DLD1 (cell line): Measurements from ENCODE around the gene COG5.

ENCODE experiments used
- in situ Hi-C: cut with HindIII; loops from 2 replicates; pipeline ENCODE4 v1.10.0; 2017; ENCODE audit warnings: low sequenced_read_pairs

COG5 gene

DNA sequence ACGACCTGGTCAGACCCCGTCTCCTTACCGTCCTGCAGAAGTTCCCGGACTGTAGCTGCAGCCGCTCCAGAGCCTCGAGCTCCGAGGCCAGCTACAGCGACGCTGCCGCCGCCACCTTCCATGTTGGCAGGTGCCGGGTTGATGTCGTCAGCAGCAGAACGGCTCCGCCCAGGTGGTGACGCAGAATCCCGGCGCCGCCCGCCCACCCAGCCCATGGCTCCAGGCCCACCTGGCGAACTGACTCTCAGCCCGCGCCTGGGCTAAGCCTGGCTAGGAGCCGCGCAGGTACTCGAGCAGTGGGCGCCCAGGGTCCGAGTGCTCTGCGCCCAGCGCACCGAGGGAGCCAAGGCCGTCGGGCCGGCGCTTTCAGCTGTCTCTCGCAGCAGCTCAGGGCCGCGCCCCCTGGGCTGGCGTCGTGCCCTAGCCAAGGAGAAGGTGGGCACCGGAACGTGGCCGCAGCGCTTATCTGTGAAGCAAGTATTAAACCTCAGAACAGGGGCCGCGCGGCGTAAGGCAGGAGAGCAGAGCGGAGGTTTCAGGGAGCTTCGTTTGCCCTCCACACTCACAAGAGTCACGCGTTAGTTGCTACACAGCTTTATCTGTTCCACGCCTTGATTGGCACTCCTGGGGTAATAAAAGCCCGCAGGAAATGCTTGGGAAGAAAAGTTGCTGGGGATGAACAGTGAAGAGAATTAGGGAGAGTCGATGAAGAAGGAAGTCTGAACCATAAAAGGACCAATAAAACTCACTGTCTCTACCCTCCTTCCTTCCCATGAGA, at the start of gene COG5, which contains the start of gene DUS4L:
Gene COG5, minus strand, starts transcription at position 146 of the 778 bp plus-strand sequence. Its CDS starts 24 bp downstream, at position 122.
Gene DUS4L, plus strand, starts transcription at position 197 of the 778 bp plus-strand sequence. CDS start 3,100 bp downstream, outside the sequence.
- in situ Hi-C loops, result no loop called here

DNA sequence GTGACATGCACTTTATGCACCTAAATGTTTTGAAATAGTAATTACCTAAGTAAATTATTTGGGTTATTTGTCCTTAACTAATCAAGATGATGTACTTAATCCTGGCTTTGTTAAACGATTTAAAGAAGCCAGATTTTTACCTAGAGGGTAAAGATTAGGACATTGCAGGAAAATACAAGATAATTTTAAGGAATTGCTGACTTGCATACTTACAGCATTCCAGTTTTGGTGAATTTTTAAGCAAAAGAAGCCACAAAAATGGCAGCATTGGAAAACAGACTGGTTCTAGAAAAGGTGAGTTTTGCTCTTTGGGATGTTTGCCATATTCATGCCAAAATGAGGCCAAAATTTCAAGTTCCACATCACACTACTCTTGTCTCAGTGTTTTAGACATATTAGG, 49.7 kb upstream of the COG5 start:
- in situ Hi-C loops, result no loop called here

DNA sequence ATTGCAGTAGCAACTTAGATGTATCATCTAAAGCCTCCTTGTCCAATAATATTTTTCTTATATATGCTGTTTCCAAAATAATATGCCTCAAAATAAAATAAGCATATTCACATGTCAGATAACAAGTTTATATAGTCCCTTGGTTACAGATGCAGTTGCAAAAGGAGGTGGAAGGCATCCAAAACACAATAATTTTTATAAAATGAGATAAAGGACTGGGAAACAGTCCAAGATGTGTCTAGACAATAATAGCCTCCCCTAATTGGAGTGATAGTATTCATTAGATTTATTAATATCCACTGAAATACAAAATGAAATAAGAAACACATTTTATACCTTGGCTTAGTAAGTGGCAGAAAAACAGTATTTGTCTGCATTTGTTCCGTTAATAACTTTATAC, 46.6 kb upstream of the COG5 start:
- in situ Hi-C loops, result no loop called here

DNA sequence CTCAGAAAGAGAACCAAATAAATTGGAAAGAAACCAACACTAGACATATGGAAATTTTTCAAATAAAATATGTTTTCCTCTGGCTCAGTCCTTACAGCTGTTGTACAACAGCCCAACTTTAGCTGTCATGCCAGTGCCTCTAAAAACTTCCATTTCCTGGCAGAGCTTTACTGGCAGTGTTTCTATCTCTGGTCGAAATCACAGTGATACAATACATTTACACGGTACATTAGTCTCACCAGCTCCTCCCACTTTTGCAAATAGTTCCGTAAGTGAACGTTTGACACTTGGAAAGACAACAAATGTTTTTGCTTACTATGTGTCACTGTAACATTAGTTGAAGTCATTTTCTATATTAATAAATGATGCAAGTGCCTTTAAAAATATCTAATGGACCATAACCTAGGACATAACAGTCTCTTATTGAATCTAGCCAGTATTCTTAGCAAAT, 46.1 kb upstream of the COG5 start:
- in situ Hi-C loops, result no loop called here

DNA sequence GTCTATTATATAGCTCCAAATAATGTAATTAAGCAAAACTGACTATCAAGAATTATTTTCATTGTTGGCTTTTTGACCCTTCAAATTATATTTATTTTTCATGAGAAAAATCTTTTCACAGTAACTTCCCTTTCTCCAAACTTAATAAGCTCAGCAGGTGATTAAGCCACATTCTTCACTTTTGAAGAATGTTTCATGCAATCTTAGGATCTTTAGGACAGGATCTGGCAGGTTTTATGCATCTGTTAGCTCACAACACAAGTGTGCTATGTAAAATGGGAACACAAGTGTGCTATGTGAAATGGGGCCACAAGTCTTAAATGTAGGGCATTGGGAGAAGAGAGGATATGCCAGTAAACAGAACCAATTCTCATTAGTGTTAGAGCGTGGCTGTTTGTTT, 42.6 kb upstream of the COG5 start:
- in situ Hi-C loops, result no loop called here

DNA sequence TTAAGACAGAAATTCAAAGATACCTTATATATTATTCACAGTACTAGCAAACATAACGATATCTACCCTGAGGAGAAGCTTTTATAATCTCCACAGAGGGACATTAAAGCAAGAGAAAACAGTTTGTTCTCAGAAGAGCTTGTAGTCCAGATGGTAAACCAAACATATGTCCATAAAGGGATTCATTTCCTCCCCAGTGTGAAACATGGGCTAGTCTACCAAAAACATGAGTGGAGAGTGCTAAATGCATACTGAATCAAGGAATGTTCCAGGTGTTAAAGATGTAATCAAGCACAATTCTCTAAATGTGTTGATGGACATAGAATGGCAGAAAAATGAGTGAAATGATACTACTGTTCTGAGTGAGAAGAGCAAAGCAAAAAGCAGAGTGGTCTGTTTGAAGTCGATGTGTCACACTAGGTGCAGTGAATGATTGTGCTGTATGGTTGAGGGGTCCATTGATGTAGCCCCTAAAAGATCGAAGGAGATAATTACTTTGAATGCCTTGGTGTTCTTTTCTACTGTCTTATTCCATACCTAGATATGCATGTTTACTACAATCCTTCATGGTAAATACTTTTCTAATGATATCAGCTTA, 41.6 kb upstream of the COG5 start:
- in situ Hi-C loops, result no loop called here

DNA sequence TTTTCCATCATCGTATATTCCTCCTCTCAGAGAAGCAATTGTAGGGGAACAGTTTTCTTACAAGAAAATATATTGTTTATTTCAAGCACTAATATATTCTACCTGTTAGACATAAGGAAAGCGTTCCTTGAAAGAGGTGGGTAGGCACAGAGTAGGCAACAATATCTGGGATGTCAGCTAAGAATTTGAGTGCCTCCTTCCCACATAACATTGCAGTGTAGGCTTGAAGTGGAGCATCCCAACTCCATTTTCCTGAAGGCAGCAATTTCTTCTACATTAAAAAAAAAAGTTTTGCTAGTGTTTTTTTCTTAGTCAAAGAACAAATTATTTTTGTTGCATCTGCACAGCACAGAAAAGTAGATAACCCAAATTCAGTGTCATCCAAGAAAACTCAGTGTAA, 37.1 kb upstream of the COG5 start:
- in situ Hi-C loops, result no loop called here

DNA sequence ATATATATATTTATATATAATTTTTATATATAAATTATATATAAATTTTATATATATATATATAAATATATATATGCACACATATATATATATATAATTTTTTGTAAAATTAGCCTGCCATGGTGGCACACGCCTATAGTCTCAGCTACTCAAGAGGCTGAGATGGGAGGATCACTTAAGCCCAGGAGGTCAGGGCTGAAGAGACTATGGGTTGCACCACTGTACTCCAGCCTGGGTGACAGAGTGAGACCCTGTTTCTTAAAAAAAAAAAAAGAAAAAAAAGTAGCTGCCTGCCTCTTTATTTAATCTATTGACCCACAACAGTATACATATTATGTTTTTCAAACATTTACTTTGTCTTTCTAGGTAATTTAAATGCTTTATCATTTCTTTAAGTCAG, 35.5 kb upstream of the COG5 start:
- in situ Hi-C loops, result no loop called here

DNA sequence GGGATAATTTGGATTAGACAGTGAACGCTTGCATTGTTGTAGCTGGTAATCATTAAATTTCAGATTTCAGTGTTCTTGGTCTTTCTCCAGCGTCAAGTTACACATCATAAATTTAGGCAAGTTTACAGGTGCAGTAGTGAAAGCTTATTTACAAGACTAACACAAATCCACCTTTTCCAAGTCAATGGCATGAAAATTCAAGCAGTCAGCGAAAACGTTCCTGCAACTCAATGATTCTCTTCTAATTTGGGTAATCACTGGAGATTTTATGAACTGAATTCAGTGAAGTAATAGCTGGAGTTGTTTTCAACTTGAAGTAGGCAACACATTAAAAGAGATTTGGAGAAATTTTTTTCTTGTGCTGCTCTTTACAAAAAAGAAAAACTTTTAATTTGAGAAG, 34.2 kb upstream of the COG5 start:
- in situ Hi-C loops, result no loop called here

DNA sequence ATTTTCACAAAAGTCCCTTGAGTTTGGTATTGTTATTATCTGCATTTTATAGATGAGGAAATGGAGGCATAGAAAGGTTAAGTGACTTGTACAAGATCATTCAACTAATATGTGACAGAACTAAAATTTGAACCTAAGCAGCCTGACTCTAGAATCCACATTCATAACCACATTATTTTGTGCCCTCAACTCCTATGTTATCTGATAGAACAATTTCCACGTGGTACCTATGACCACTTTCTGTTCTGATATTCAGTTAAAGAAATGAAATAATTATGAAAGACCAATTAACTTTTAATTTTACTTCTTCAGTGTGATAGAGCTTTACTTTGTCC, 33.8 kb upstream of the COG5 start:
- in situ Hi-C loops, result no loop called here

DNA sequence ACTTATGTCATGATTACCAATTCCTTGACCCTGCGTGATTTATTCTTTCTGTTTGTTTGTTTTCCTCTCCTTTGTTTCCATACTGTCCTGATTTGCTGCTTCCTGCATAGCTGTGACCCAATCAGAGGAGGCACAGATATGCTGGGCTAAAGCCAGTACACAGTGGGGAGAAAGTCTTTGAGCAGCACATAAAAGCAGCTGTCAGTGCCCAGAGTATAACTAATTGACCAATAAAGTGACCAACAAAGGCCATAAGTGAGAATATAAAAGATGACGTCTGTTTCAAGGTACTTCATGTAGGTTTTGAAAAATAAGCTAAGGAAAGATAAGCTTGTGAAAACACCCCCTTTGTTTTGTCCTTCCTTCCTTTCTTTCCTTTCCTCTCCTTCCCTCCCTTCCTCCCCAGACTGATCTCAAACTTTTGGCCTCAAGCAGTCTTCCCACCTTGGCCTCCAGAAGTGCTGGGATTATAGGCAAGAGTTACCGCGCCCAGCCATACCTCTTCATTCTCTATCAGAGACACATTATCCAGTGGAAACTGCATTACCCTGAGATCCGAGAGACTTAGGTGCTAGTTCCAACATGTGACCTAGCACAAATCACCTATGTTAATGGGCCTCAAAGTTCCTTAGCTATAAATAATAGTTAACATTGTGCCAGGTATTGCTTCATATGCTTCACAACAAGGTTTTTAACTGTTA, 33.3 kb upstream of the COG5 start:
- in situ Hi-C loops, result no loop called here

DNA sequence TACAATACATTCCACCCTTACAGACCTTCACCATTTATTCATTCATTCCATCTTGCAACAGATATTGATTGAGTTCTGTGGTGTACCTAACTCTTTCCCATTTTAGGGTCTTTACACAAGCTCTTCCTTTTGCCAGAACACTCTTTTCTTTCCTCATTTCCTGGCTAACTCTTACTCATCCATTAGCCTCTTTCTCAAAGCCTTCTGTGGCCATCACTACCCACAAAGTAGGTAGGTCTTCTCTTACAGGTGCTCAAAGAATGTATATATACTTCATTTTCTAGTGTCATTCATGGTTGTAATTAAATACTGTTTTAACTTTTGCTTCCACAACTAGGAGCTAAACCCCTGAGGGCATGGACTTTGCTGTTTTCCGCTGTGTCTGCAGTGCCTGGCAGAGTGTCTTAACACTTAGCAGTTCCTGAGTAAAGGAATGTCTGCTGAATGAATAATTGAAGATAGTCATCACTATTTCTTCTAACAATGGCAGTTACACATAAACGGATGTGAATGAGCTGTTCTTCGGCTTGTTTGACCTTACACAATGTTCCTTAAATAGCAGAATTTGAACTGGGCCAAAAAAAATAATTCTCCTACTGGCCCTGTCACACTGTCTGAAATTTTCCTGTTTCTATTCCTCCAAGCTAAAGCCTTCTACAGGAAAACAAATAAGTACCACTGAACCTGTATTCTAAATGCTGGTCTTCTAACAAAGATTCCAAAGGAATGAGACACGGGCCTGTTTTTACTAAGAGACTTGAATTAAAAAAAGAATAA, 31.4 kb upstream of the COG5 start:
- in situ Hi-C loops, result no loop called here

DNA sequence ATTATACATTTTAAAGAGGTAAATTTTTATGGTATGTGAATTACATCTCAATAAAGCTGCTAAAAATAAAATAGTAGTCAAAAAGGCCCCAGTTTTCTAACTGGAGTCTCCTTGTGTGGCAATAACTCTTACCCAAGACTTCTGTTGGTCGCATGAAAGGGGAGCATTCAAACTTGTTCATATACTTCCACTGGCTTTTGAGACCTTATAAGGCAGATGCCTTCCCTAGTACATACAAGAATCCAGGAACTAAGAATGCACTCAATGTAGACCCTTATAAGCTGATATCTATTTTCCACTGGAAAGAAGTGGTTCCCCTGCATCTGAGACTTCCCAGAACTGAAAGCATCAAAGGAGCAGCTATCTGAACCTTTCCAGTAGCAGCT, 29.3 kb upstream of the COG5 start:
- in situ Hi-C loops, result no loop called here

DNA sequence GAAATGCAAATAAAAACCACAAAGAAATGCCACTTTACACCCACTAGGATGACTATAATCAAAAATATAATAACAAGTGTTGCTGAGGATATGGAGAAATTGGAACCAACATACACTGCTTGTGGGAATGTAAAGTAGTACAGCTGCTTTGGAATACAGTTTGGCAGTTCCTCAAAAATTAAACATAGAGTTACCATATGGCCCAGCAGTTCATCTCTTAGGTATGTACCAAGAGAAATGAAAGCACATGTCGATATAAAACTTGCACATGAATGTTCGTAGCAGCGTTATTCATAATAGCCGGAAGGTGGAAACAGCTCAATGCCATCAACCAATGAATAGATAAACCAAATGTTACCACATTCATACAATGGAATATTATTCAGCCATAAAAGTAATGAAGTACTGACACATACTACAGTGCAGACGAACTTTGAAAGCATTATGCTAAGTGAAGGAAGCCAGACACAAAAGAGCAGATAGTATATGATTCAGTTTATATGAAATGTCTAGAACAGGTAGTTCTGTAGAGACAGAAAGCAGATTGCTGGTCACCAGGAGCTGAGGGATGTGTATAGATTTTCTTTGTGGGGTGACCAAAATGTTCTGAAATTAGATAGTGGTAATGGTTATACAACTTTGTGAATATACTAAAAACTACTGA, 28.8 kb upstream of the COG5 start:
- in situ Hi-C loops, result no loop called here

DNA sequence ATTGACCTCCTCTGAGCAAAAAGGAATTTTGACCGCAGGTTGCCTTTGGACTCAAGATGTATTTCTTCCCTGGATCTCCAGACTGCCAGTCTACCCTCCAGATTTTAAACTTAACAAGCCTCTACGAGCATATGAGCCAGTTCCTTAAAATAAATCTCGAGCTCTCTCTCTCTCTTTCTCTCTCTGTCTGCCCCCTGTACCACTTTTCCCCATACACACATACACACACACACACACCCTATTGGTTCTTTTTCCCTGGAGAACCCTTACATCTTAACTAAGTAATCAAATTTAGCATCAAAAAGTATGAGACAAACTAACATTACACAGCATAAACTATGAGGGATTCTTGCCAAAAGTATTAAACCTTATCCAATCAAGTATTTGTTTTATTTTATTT, 27.7 kb upstream of the COG5 start:
- in situ Hi-C loops, result no loop called here

DNA sequence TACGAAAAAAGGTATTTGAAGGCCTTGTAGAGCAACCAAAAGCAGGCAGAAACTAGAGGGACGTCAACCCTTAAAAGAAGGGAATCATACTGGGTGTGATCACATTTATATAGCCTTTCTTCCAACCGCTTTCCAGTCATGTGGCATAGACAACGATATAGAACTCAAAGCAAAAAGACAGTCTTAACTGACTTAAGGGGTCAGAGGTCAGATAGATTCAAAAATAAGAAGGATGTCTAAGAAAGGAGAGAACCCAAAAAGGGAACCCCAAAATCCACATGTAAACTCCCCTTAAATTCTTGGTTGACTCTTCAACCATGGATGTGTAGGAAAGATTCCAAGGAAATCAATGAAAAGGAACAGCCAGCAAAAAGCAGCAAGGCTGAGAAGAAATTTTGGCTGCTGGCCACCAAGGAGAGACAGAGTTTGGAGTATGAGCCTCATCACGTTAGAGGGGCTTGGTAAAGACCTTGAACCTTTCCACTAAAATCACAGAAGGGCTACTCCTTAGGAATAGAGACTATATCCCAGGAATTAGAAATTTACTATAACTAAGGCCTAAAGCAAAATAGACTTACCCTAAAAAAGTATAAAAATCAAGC, 24.9 kb upstream of the COG5 start:
- in situ Hi-C loops, result no loop called here

DNA sequence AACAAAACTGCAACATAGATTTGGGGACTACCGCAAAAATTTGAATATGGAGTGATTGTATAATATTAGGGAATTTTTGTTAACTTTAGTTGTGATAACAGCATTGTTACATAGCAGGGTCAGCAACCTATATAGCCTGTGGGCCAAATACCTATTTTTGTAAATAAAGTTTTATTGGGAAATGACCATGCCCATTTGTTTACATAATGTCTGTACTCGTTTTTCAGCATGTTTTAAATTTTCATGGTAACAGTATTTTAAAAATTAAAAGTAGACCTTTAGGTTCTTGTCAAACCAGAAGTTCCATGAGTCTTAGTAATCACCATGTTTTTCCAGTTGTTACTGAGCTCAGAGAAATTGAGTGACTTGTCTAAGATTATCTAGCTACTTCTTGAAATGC, 21.0 kb upstream of the COG5 start:
- in situ Hi-C loops, result no loop called here

DNA sequence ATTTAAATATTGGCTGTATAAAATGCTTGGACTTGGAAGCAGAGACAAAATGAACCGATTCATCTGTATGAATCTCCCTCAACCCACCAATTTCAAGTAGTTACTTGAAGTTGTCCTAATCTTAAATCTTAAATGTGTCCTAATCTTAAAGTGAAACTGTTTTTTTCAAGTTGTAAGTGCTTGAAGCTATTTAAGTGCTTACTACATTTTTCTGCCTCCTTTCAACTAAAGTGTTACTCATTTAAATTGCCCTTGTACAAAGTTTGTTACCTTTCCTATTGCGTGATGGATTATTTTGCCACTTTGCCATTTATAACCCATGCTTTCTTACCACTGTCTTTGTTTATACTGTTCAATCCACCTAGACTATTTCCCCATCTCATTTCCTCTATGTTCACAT, 19.2 kb upstream of the COG5 start:
- in situ Hi-C loops, result no loop called here

DNA sequence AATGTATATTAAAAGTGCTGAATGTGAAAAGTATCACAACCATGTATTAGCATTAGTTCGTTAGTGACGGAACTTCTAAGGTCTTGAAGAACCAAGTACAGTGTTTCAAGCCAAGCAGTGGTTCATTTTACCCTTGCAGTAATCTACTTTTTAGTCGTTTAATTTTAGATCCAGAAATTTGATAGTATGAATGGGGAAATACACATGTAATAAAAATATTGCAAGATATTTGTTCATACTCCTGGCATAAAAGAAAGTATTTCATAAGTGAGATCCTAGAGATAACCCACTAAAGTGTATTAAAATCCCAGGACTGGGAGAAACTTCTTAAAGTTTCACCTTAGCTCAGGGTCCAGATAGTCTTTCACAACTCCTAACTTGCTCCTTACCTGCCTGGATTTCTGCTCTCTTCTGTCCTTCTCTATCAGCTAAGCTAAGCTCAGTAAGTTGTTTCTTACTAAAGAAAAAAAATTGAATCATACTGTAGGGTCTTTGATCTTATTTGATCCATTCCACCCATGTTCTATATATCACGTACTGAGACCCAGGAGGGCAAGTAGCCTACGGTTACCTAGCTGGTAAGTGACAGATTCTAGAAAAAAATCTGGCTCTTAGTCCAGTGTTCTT, 17.8 kb upstream of the COG5 start:
- in situ Hi-C loops, result no loop called here
